SU-DHL-6 (cell line): ENCODE measurements around the gene ILF2.

Source experiments
- H2AFZ ChIP-seq: fragments of 200-600 bp; sonication (generic); 2 replicates; pipeline ENCODE4 v1.6.1; 2014; ENCODE audit warnings: low read depth, mild to moderate bottlenecking, moderate library complexity, mixed read lengths, antibody characterized with exemption, low read length; ENCODE audit not compliant: severe bottlenecking
- H3F3A ChIP-seq: fragments of 200-600 bp; shearing (Covaris generic); 2 replicates; pipeline ENCODE4 v1.6.0; 2016; ENCODE audit warnings: antibody characterized with exemption, mild to moderate bottlenecking; ENCODE audit not compliant: insufficient read depth
- H3K27ac ChIP-seq: fragments of 200-600 bp; sonication (generic); 2 replicates; pipeline ENCODE4 v1.5.1; 2016; ENCODE audit warnings: low read depth, mild to moderate bottlenecking, low read length, moderate library complexity, mixed read lengths
- H3K27me3 ChIP-seq: fragments of 200-600 bp; sonication (generic), shearing (Covaris generic); 2 replicates; pipeline ENCODE4 v1.6.0; 2014; ENCODE audit warnings: mild to moderate bottlenecking, low read length
- H3K36me3 ChIP-seq: fragments of 200-600 bp; sonication (generic); 2 replicates; pipeline ENCODE4 v1.6.1; 2014; ENCODE audit warnings: mild to moderate bottlenecking, low read length, mixed read lengths
- H3K4me2 ChIP-seq: fragments of 300-600, 200-600 bp; shearing (Covaris generic), sonication (generic); 2 replicates; pipeline ENCODE4 v1.6.0; 2014; ENCODE audit warnings: low read length, low read depth, mild to moderate bottlenecking; ENCODE audit not compliant: poor library complexity, severe bottlenecking
- H3K4me3 ChIP-seq: fragments of 200-600 bp; sonication (generic); 2 replicates; pipeline ENCODE4 v1.5.1; 2014; ENCODE audit warnings: antibody characterized with exemption, low read length, mild to moderate bottlenecking, mixed read lengths; ENCODE audit not compliant: insufficient read depth, poor library complexity, severe bottlenecking
- H3K79me2 ChIP-seq: fragments of 200-600 bp; sonication (generic); 2 replicates; pipeline ENCODE4 v1.6.1; 2014; ENCODE audit warnings: mild to moderate bottlenecking, low read length, moderate library complexity; ENCODE audit not compliant: insufficient read depth
- H3K9ac ChIP-seq: fragments of 200-600 bp; sonication (generic); 2 replicates; pipeline ENCODE4 v1.7.0; 2014; ENCODE audit warnings: mild to moderate bottlenecking, low read length
- H3K9me2 ChIP-seq: fragments of 200-600 bp; sonication (generic); replicated peaks from 2 replicates; pipeline ENCODE4 v1.6.1; 2014; ENCODE audit warnings: low read length; ENCODE audit not compliant: insufficient read depth
- H3K9me3 ChIP-seq: fragments of 200-600 bp; sonication (generic); 2 replicates; pipeline ENCODE4 v1.6.1; 2014; ENCODE audit warnings: low read length, mixed read lengths; ENCODE audit not compliant: insufficient read depth
- H4K20me1 ChIP-seq: fragments of 200-600 bp; sonication (generic); 2 replicates; pipeline ENCODE4 v1.6.1; 2014; ENCODE audit warnings: low read depth, mild to moderate bottlenecking, antibody characterized with exemption, low read length, moderate library complexity, mixed read lengths
- CTCF ChIP-seq: fragments of 200-600 bp; sonication (generic); IDR thresholded peaks from one replicate; pipeline ENCODE4 v1.5.1; 2017; ENCODE audit warnings: antibody characterized with exemption, mild to moderate bottlenecking, low read length, moderate library complexity; ENCODE audit not compliant: insufficient read depth, poor library complexity, severe bottlenecking
- EZH2phosphoT487 ChIP-seq: fragments of 200-600 bp; sonication (generic), shearing (Covaris generic); conservative IDR thresholded peaks from 2 replicates; pipeline ENCODE4 v1.6.1; 2018; ENCODE audit warnings: mild to moderate bottlenecking, antibody characterized with exemption, low read length, moderate library complexity, mixed read lengths

ILF2 gene

DNA sequence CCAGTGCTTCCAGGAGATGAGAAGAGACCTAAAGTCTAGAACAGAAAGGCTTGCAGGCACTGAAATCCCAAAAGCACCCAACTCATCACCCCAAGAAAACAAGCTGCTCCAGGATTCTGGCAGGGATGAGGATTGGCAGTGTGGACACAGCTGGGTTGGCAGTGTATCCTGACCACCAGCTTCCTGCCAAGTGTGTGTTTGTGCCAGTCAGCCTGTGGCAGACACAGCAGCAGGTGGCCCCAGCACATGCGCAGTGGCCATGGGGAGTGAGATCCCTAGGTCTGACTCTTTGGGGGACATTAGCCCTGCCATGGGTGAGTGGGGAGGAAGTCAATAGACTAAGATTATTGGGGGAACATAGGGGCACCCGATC, 20.9 kb downstream of the ILF2 start:
- Histone ChIP-seq H4K20me1 (no peaks in the 10 kb centered on the region), H3K27me3 (no peaks in the 10 kb centered on the region), H3K9me2 (no peaks in the 10 kb centered on the region), H3K79me2 (no peaks in the 10 kb centered on the region), H2AFZ (no peak overlapping the region), H3K9me3 (no peaks in the 10 kb centered on the region), H3K36me3 (peaks cover 3% of the 10 kb centered on the region; the same call in 1 of the 2 replicates), H3F3A (0 out of 2 replicates have a peak, but pooled peaks cover 5% of the 10 kb centered on the region), H3K27ac (no peak overlapping the region), H3K4me2 (no peak overlapping the region), H3K4me3 (no peak overlapping the region), H3K9ac (no peak overlapping the region)
- TF ChIP-seq CTCF (no peak), EZH2phosphoT487 (no peak)

DNA sequence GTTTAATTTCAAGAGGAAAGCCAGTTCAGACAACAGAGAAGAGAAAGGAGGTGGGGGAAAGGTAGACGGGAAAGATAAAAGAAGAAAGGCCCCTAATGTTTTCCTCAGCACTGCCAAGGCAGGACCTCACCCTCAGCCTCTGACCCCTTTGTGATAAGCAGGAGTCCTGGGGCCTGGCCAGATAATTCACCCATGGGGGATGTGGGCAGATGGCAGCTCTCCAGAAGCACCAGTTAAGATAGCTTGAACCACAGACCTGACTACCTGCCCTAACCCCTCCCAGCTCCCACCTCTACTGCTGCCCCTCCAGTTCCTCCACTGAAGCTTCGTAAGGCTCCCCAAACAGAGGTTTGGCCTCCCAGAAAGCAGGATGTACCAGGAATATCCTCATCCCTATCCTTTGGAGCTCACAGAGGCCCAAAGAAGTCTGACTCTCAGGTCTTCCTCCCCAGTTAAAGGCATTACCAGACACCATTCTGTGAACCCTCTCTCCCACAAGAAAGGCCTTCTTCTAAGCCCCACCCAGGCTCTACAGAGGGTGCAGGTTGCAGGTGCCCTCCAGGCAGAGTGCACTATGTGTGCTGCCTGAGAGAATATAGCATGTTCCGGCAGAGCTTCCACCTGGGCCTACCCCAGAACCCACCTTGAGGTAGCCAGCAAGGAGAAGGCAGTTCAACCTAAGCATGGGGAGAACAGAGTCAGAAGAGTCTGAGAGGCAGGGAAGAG, 21.5 kb downstream of the ILF2 start:
- peaks cover 7% of the 10 kb centered on the region; the same call in 1 of the 2 replicates for H3F3A ChIP-seq
- TF ChIP-seq EZH2phosphoT487 (no peak), CTCF (no peak)
- no peak overlapping the region for H3K4me3 ChIP-seq
- H3K9me3 ChIP-seq = no peaks in the 10 kb centered on the region
- H3K9me2 ChIP-seq = no peaks in the 10 kb centered on the region
- H3K9ac ChIP-seq = no peak overlapping the region
- H3K79me2 ChIP-seq = no peaks in the 10 kb centered on the region
- no peak overlapping the region for H2AFZ ChIP-seq
- H3K27ac ChIP-seq = no peak overlapping the region
- H3K27me3 ChIP-seq = no peaks in the 10 kb centered on the region
- no peak overlapping the region for H3K4me2 ChIP-seq
- peaks cover 9% of the 10 kb centered on the region; the same call in 1 of the 2 replicates for H3K36me3 ChIP-seq
- no peaks in the 10 kb centered on the region for H4K20me1 ChIP-seq

GRCh38 chr1:153648000-153648643, 22.7 kb downstream of the ILF2 start:
- no peaks in the 10 kb centered on the region for H3K79me2 ChIP-seq
- H3K9me2 ChIP-seq = no peaks in the 10 kb centered on the region
- peaks cover 20% of the 10 kb centered on the region; the same call in 1 of the 2 replicates for H3K36me3 ChIP-seq
- H3K4me3 ChIP-seq = no peak overlapping the region
- H2AFZ ChIP-seq = no peak overlapping the region
- H3K27ac ChIP-seq = no peak overlapping the region
- no peak overlapping the region for H3K4me2 ChIP-seq
- no peaks in the 10 kb centered on the region for H3K9me3 ChIP-seq
- TF ChIP-seq EZH2phosphoT487 (no peak), CTCF (no peak)
- no peak overlapping the region for H3K9ac ChIP-seq
- H4K20me1 ChIP-seq = no peaks in the 10 kb centered on the region
- peaks cover 14% of the 10 kb centered on the region; the same call in 1 of the 2 replicates for H3F3A ChIP-seq
- H3K27me3 ChIP-seq = no peaks in the 10 kb centered on the region
